D721Med (cell line): ENCODE results near the gene LDLRAD3.

ENCODE experiments used
- DNase-seq: peaks from one replicate; pipeline ENCODE4 v3.0.0; 2011; ENCODE audit warnings: low spot score; ENCODE audit not compliant: insufficient read length
- FAIRE-seq: peaks from 2 replicates; lab custom pipeline; 2011; peaks lifted over from hg19 to GRCh38; lab: Jason Lieb, UNC
- CTCF ChIP-seq: IDR thresholded peaks from 2 replicates; pipeline ENCODE4 v1.5.1; 2012; ENCODE audit warnings: mild to moderate bottlenecking, control low read depth; ENCODE audit not compliant: insufficient read depth; ENCODE audit errors: missing control alignments

LDLRAD3 gene

GRCh38 chr11:36062796-36063365, 119.0 kb downstream of the LDLRAD3 start:
- no peak for FAIRE-seq
- no peak for TF ChIP-seq CTCF
- no peak for DNase-seq

- TF ChIP-seq CTCF = no peak
- DNase-seq = no peak
- FAIRE-seq = no peak
These were observed 121.6 kb downstream of the LDLRAD3 start for GRCh38 chr11:36065436-36065835.

- TF ChIP-seq CTCF = no peak
- DNase-seq = no peak
- no peak for FAIRE-seq
These were observed 123.0 kb downstream of the LDLRAD3 start for GRCh38 chr11:36066891-36067290.

- peak; percentile 40 for TF ChIP-seq CTCF
- no peak for DNase-seq
- no peak for FAIRE-seq
These were observed 125.8 kb downstream of the LDLRAD3 start for GRCh38 chr11:36069576-36070212.

- DNase-seq (no peak), FAIRE-seq (no peak)
- TF ChIP-seq CTCF = no peak
These were observed 126.5 kb downstream of the LDLRAD3 start for GRCh38 chr11:36070213-36070953.

GRCh38 chr11:36070954-36071330, 127.1 kb downstream of the LDLRAD3 start:
- no peak for FAIRE-seq
- no peak for DNase-seq
- TF ChIP-seq CTCF = no peak
